Gastroesophageal sphincter (tissue), 4 donors: ENCODE results near the gene AURKAIP1. TPM values are rescaled to one million over a fixed set of nuclear protein-coding genes. Genes with fewer than 3 reads are reported as not detected.
A peak's percentile ranks its signal among the peaks of the same experiment; 100 is the strongest.
"Not testable (repeated sequence)": the region's sequence is repeated elsewhere in the genome, so short reads cannot be mapped to it uniquely, and the experiment has no call there.

Experiments used
- ATAC-seq: fragments of 150-250 bp; one replicate; pipeline ENCODE4 v1.9.1; 2016; ENCODE audit warnings: mild to moderate bottlenecking, moderate library complexity
- H3K27ac ChIP-seq, 4 donors: fragments of 200-600 bp; sonication (generic) in 3 of 4; 1 replicate in 3 of 4; 2 replicates in 1 of 4; pipeline ENCODE4 v1.5.1; 2016 to 2019
- H3K27me3 ChIP-seq: fragments of 200-600 bp; sonication (generic); one replicate; pipeline ENCODE4 v1.5.1; 2019
- H3K36me3 ChIP-seq, 2 donors: fragments of 200-600 bp; sonication (generic); one replicate each; pipeline ENCODE4 v1.5.1; 2019; ENCODE audit warnings: control low read depth in 1 of 2
- H3K4me1 ChIP-seq, 3 donors: fragments of 200-600 bp; sonication (generic); 1 replicate in 2 of 3; 2 replicates in 1 of 3; pipeline ENCODE4 v1.5.1; 2016 to 2019; ENCODE audit warnings: control low read depth in 2 of 3
- H3K4me3 ChIP-seq, 2 donors: fragments of 200-600 bp; sonication (generic); one replicate each; pipeline ENCODE4 v1.5.1; 2019; ENCODE audit warnings: mild to moderate bottlenecking in 1 of 2, moderate library complexity in 1 of 2
- H3K9me3 ChIP-seq, 3 donors: fragments of 200-600 bp; sonication (generic); one replicate each; pipeline ENCODE4 v1.5.1; 2017 to 2019; ENCODE audit warnings: control low read depth in 2 of 3
- CTCF ChIP-seq, 4 experiments: fragments of 200-600 bp in 2 of 4; fragments of 450-650 bp in 2 of 4; sonication (generic) in 1 of 4; IDR thresholded peaks; one replicate each; pipeline ENCODE4 v1.5.1; 2017 to 2019; ENCODE audit warnings: antibody characterized with exemption in 4 of 4, mild to moderate bottlenecking in 2 of 4, moderate library complexity in 2 of 4
- EP300 ChIP-seq: sonication (generic); formaldehyde crosslinking; IDR thresholded peaks from one replicate; pipeline ENCODE4 v1.6.1; 2017; ENCODE audit warnings: antibody characterized with exemption, mild to moderate bottlenecking
- POLR2A ChIP-seq, 2 donors: fragments of 450-650 bp; IDR thresholded peaks; one replicate each; pipeline ENCODE4 v1.6.1; 2017; ENCODE audit warnings: antibody characterized with exemption in 2 of 2, mild to moderate bottlenecking in 2 of 2, moderate library complexity in 1 of 2
- POLR2AphosphoS5 ChIP-seq: sonication (generic); formaldehyde crosslinking; IDR thresholded peaks from one replicate; pipeline ENCODE4 v1.6.1; 2017; ENCODE audit warnings: antibody characterized with exemption
- WGBS, 2 donors: methylation state at CpG; one replicate each; pipeline ENCODE4 v1.1.5; 2018; ENCODE audit warnings: low coverage in 1 of 2; 5-methylcytosine and 5-hydroxymethylcytosine counted together
- total RNA-seq, 4 donors: library from RNA; depleted of rRNA; stranded (reverse); fragments of >200 nt; gene quantifications; one replicate each; pipeline ENCODE4 v1.1.0, GENCODE V29; 2016

The AURKAIP1 gene
- total RNA-seq, 4 donors from 2014 or later = 103 to 138 (median 108) TPM

- TF ChIP-seq POLR2A (IDR thresholded peaks at IDR 0.05) (no peak), POLR2AphosphoS5 (no peak), CTCF (IDR thresholded peaks at IDR 0.05) (no peak), EP300 (no peak)
- no peaks in the 10 kb centered on the region for H3K9me3 ChIP-seq
- no peak for ATAC-seq
- H3K4me1 ChIP-seq = peaks cover 0 to 63% (median 37%) of the 10 kb centered on the region in 3 donors
- no peaks in the 10 kb centered on the region for H3K27me3 ChIP-seq
- no peak overlapping the region for H3K27ac ChIP-seq
- H3K36me3 ChIP-seq = peaks cover 0 to 55% of the 10 kb centered on the region in 2 donors
- no peak overlapping the region for H3K4me3 ChIP-seq
- WGBS, 2 donors = 57 to 76% methylated on average over 3 to 7 of the region's 7 CpGs
Observed at GRCh38 chr1:1403653-1404052, 28.6 kb upstream of the AURKAIP1 start.

GRCh38 chr1:1402901-1403392 is 27.9 kb upstream of the AURKAIP1 start:
- not testable (repeated sequence) for H3K27me3 ChIP-seq, ATAC-seq, H3K4me3 ChIP-seq, H3K9me3 ChIP-seq, H3K27ac ChIP-seq
- Histone ChIP-seq H3K36me3 (peaks cover 0 to 58% of the 10 kb centered on the region in 2 donors), H3K4me1 (peaks cover 0 to 63% (median 34%) of the 10 kb centered on the region in 3 donors)
- 84 to 89% methylated on average over 6 to 9 of the region's 9 CpGs for WGBS, 2 donors

GRCh38 chr1:1402072-1402900 is 27.3 kb upstream of the AURKAIP1 start:
- 69 to 75% methylated on average over 10 to 14 of the region's 20 CpGs for WGBS, 2 donors
- no peak for TF ChIP-seq EP300
- peak in 3 of 4 experiments; percentile 31 to 42 (median 37) for TF ChIP-seq CTCF (IDR thresholded peaks at IDR 0.05)
- TF ChIP-seq POLR2AphosphoS5 = no peak
- TF ChIP-seq POLR2A (IDR thresholded peaks at IDR 0.05) = no peak
- H3K27me3 ChIP-seq = no peaks in the 10 kb centered on the region
- H3K36me3 ChIP-seq = peaks cover 0 to 64% of the 10 kb centered on the region in 2 donors
- H3K4me3 ChIP-seq = no peak overlapping the region
- H3K4me1 ChIP-seq = peaks cover 0 to 66% (median 36%) of the 10 kb centered on the region in 3 donors
- no peaks in the 10 kb centered on the region for H3K9me3 ChIP-seq
- ATAC-seq = no peak
- H3K27ac ChIP-seq = no peak overlapping the region

- Histone ChIP-seq H3K27ac (no peak overlapping the region), H3K9me3 (no peaks in the 10 kb centered on the region), H3K36me3 (peaks cover 0 to 72% of the 10 kb centered on the region in 2 donors), H3K4me3 (no peak overlapping the region), H3K27me3 (no peaks in the 10 kb centered on the region), H3K4me1 (peaks cover 0 to 72% (median 36%) of the 10 kb centered on the region in 3 donors)
- ATAC-seq = no peak
- 66 to 69% methylated on average over 3 to 4 of the region's 7 CpGs for WGBS, 2 donors
- no peak for TF ChIP-seq POLR2AphosphoS5
- TF ChIP-seq CTCF (IDR thresholded peaks at IDR 0.05) = no peak
- no peak for TF ChIP-seq EP300
- TF ChIP-seq POLR2A (IDR thresholded peaks at IDR 0.05) = no peak
Observed at GRCh38 chr1:1401457-1402010, 26.5 kb upstream of the AURKAIP1 start.

GRCh38 chr1:1400576-1401456 is 25.8 kb upstream of the AURKAIP1 start:
- no peaks in the 10 kb centered on the region for H3K9me3 ChIP-seq
- no peak for ATAC-seq
- peak overlapping the region in 3 of 4 donors; percentile 89 to 92 (median 89) for H3K27ac ChIP-seq
- H3K36me3 ChIP-seq = peaks cover 0 to 78% of the 10 kb centered on the region in 2 donors
- H3K4me3 ChIP-seq = peak overlapping the region in 1 of 2 donors; percentile 100
- H3K27me3 ChIP-seq = no peaks in the 10 kb centered on the region
- TF ChIP-seq POLR2A (IDR thresholded peaks at IDR 0.05) (no peak), CTCF (IDR thresholded peaks at IDR 0.05) (no peak), POLR2AphosphoS5 (no peak), EP300 (no peak)
- H3K4me1 ChIP-seq = peaks cover 0 to 72% (median 28%) of the 10 kb centered on the region in 3 donors
- 63 to 77% methylated on average over 6 to 11 of the region's 22 CpGs for WGBS, 2 donors
